Psoas muscle (tissue), 8 donors: Measurements from ENCODE around the gene CRACR2A. TPM values are rescaled to one million over a fixed set of nuclear protein-coding genes. Genes with fewer than 3 reads are reported as not detected.

Source experiments
- ATAC-seq, 4 donors: fragments of 200-7000 bp; cut with Tn5 transposase; one replicate each; pipeline ENCODE4 v1.9.1; 2020; ENCODE audit warnings: moderate library complexity in 3 of 4, mild to moderate bottlenecking in 2 of 4
- DNase-seq, 2 donors: peaks; one replicate each; pipeline ENCODE4 v3.0.0-alpha.2; 2020
- H3K27ac ChIP-seq: fragments of 200-600 bp; one replicate; pipeline ENCODE4 v1.8.0; 2022
- H3K27me3 ChIP-seq, 3 donors: fragments of 200-600 bp in 1 of 3; one replicate each; pipeline versions ENCODE4 v1.6.1 to v1.8.0; 2013 to 2022; ENCODE audit warnings: low read length in 2 of 3, mild to moderate bottlenecking in 2 of 3, moderate library complexity in 1 of 3; ENCODE audit not compliant: insufficient read depth in 3 of 3
- H3K36me3 ChIP-seq, 2 donors: fragments of 200-600 bp in 1 of 2; one replicate each; pipeline versions ENCODE4 v1.6.1 to v1.8.0; 2013 to 2022; ENCODE audit warnings: low read depth in 1 of 2, mild to moderate bottlenecking in 1 of 2, moderate library complexity in 1 of 2; ENCODE audit not compliant: insufficient read depth in 1 of 2
- H3K4me1 ChIP-seq: fragments of 200-600 bp; one replicate; pipeline ENCODE4 v1.8.0; 2022
- H3K4me3 ChIP-seq: fragments of 200-600 bp; one replicate; pipeline ENCODE4 v1.8.0; 2022; ENCODE audit warnings: mild to moderate bottlenecking
- H3K9me3 ChIP-seq: fragments of 200-600 bp; one replicate; pipeline ENCODE4 v1.8.0; 2022
- WGBS, 3 donors: extraction: QIAGEN DNeasy Blood & Tissue Kit; methylation state at CpG; one replicate each; pipeline versions ENCODE4 v1.1.6 to v1.1.7; 2013; 5-methylcytosine and 5-hydroxymethylcytosine counted together
- intact Hi-C, 2 donors: fragments of 100-400 bp; cut with DNase I; formaldehyde crosslinking; loops; one replicate each; pipeline versions ENCODE4 v1.11.0 to v1.14.2; 2022
- polyA plus RNA-seq, 3 donors: library from polyadenylated mRNA; stranded (reverse); fragments of 200-250 nt; gene quantifications; one replicate each; pipeline ENCODE4 v1.2.3, GENCODE V29; 2013
- total RNA-seq, 4 donors: library from RNA; stranded (reverse); fragmentation: NEBNext Ultra II Directional in 2 of 4; extraction: Animal tissue kit (Norgen Biotek cat#: 25700) in 2 of 4; gene quantifications; one replicate each; pipeline versions ENCODE4 v1.2.1 to v1.2.4, GENCODE V29; 2021 to 2023
- TF ChIP-seq, protein P1 (sequence below): fragments of 200-600 bp; IDR thresholded peaks from one replicate; pipeline ENCODE4 v1.8.0; 2022; ENCODE audit warnings: antibody characterized with exemption
- donor health status: healthy with polysubstance abuse.
- donor health status: DM: no; HTN: no; CAD: no; lungs with moderate emphysema.
- donor health status: Bipolar disorder and iron deficiency.
- donor health status: healthy.
- donor health status: DM: yes; HTN: yes; CAD: no.
- donor health status: DM: no; HTN: no; CAD: no.
- donor health status: DM: no; HTN: no; CAD: no.
- donor health status: DM: yes; HTN: yes; CAD: no.

The CRACR2A gene
- total and polyA plus RNA-seq, 7 donors, result 0.24 to 1.7 (median 0.87) TPM

DNA sequence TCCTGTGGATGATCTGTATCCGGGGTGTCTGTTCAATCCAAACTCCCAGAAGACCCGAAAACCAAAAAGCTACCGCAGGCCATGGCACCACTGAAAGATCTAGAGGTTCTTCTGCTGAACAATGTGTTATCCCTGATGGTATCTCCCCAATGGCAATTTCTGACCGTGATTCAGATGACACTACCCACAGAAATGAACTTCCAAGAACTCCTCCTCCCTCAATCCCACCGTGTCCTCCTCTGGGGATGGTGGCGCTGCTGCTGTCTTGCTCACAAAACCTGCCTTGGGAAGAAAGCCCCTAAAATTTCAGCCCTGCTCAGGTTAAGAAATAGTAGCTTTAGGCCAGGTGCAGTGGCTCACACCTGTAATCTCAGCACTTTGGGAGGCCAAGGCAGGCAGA lies 7.8 kb downstream of the CRACR2A start:
- H3K4me1 ChIP-seq, result no peaks in the 10 kb centered on the region
- no peak overlapping the region for H3K4me3 ChIP-seq
- no peaks in the 10 kb centered on the region for H3K27me3 ChIP-seq
- 91 to 92% (median 92%) methylated on average over 6 of the region's 6 CpGs for WGBS, 3 donors
- DNase-seq (no peak), ATAC-seq (no peak)
- TF ChIP-seq, protein P1, sequence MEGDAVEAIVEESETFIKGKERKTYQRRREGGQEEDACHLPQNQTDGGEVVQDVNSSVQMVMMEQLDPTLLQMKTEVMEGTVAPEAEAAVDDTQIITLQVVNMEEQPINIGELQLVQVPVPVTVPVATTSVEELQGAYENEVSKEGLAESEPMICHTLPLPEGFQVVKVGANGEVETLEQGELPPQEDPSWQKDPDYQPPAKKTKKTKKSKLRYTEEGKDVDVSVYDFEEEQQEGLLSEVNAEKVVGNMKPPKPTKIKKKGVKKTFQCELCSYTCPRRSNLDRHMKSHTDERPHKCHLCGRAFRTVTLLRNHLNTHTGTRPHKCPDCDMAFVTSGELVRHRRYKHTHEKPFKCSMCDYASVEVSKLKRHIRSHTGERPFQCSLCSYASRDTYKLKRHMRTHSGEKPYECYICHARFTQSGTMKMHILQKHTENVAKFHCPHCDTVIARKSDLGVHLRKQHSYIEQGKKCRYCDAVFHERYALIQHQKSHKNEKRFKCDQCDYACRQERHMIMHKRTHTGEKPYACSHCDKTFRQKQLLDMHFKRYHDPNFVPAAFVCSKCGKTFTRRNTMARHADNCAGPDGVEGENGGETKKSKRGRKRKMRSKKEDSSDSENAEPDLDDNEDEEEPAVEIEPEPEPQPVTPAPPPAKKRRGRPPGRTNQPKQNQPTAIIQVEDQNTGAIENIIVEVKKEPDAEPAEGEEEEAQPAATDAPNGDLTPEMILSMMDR, result no peak
- intact Hi-C loops, result no loop called here
- no peaks in the 10 kb centered on the region for H3K36me3 ChIP-seq
- no peaks in the 10 kb centered on the region for H3K9me3 ChIP-seq
- H3K27ac ChIP-seq, result no peak overlapping the region

DNA sequence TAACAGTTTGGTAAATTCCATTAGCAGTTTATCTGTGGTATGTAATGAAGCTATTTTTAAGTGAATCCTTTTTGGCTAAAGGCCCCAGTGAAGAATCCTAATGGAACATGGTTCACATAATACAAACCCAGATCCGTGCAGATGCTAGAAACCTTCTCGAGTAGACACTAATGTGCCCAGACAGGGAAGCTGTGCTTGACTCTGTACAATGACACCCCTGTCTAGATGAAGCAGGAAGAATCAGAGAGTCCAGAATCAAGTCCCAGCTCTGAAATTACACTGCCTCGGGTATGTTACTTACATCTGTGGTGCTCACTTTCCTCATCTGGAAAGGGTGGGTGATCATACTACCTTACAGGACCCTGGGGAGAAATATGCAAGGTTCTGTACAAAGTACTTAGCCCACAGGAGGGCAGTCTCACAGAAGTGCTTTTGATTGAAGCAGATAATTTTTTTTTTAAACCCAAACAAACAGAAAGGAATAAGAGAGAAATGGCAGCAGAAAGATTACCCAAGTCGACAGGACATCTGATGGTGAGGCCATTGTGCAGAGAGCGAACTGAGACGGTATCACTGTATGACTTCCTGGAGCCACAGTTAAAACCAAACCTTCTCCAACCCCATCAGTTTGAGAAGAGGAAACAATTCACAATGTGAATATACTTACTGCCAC lies 8.5 kb downstream of the CRACR2A start:
- TF ChIP-seq, protein P1, result no peak
- intact Hi-C loops, result no loop called here
- Histone ChIP-seq H3K4me3 (no peak overlapping the region), H3K9me3 (no peaks in the 10 kb centered on the region), H3K4me1 (no peaks in the 10 kb centered on the region), H3K27me3 (no peaks in the 10 kb centered on the region), H3K27ac (no peak overlapping the region), H3K36me3 (no peaks in the 10 kb centered on the region)
- WGBS, 3 donors, result 55 to 70% (median 67%) methylated on average over 6 of the region's 6 CpGs
- DNase-seq (no peak), ATAC-seq (no peak)

DNA sequence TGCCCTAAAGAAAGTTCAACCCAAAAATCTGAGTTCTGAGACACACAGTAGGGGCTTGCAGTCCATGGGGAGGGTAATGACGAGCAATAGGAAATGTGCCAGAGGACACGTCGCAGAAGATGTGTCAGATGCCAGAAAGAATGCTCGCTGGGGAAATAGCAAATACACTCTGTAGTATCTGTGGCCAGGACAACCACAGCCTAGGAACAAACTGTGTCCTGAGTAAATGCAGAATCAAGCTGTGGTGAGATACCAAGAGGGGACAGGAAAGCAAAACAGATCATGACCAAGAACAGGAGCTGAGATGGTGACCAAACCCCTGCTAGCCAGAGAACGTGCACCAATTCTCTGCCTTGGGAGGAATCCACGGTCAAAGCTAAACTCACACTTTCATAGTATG lies 9.1 kb downstream of the CRACR2A start:
- ATAC-seq, result peak in 1 of 4 donors; percentile 40
- Histone ChIP-seq H3K4me3 (no peak overlapping the region), H3K27ac (no peak overlapping the region), H3K9me3 (no peaks in the 10 kb centered on the region), H3K4me1 (no peaks in the 10 kb centered on the region), H3K27me3 (no peaks in the 10 kb centered on the region), H3K36me3 (no peaks in the 10 kb centered on the region)
- TF ChIP-seq, protein P1, result no peak
- intact Hi-C loops, result no loop called here
- WGBS, 3 donors, result 42 to 54% (median 50%) methylated on average over 6 of the region's 6 CpGs
- no peak for DNase-seq

DNA sequence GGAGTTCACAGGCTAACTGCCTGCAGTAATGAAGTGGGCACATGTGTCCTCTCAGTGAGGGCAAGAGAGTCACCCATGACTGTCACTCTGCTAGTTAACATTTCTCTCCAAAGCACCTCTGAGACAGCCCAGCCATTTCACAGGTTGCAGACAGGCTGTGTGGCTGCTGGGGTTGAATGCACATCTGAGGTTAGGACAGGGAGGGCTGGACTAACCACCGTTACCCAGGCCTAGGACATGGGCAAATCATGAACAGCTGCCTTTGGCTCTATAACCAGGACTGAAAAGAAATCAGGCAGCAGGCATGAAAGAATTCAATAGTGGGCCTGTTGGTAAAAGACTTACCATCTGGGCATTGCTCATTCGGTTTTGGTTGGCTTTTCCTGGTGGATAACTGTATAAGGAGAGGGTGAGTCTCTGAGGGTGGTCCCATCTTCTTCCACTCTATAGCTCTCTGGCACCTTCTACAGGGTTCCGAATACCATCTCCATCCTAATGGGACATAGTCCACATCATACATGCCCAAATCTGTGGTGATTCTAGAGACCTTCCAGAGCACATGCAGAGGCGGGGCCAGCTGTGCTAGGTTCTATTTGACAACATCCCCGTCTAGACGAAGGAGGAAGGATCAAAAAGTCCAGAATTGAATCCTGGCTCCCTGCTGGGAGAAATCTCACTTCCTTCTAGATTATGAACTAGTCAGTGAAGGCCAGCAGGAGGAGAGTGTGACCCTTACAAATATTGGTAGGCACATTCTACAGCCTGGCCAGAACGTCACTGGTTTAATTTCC lies 10.8 kb downstream of the CRACR2A start:
- Histone ChIP-seq H3K27ac (no peak overlapping the region), H3K4me3 (no peak overlapping the region), H3K27me3 (no peaks in the 10 kb centered on the region), H3K9me3 (no peaks in the 10 kb centered on the region), H3K36me3 (no peaks in the 10 kb centered on the region), H3K4me1 (no peaks in the 10 kb centered on the region)
- no peak for ATAC-seq
- DNase-seq, result no peak
- TF ChIP-seq, protein P1, result no peak
- intact Hi-C loops, result no loop called here
- WGBS, 3 donors, result 78 to 82% (median 78%) methylated on average over 7 of the region's 7 CpGs
